ENCODE measurements around the gene UBAC2.

The UBAC2 gene

DNA sequence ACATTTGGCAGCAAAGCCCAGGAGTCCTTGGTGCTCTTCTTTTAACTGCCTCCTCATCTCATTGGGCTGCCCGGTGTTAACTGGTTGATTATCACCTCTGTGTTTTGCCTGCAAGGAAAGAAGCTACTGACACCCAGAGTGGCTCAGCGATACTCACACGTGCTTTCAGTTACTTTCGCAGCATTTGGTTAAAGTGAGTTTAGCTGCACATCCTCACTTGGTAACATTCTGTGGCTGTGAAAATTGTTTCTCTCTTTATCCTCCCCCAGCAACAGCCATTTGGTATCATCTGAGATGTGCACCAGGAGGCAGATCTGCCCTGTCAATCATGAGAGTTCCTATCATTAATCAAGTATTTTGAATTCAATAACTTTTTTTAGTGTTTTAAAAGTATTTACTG lies 151.1 kb downstream of the UBAC2 start:
- Histone ChIP-seq H3K4me3 (ENCODE audit: low read depth, low read length) (no peak overlapping the region), H3K79me2 (no peaks in the 10 kb centered on the region), H3K9ac (no peak overlapping the region), H3K4me2 (ENCODE audit: low read length) (no peak overlapping the region), H3K9me3 (ENCODE audit: control insufficient read depth, low read length) (no peaks in the 10 kb centered on the region), H3K27ac (no peak overlapping the region), H3K27me3 (ENCODE audit: control insufficient read depth, insufficient read depth, low read length) (no peaks in the 10 kb centered on the region), H3K36me3 (ENCODE audit: control insufficient read depth, insufficient read depth, low read length) (no peaks in the 10 kb centered on the region), H2AFZ (no peak overlapping the region), H3K4me1 (no peaks in the 10 kb centered on the region)
- TF ChIP-seq, protein P1, sequence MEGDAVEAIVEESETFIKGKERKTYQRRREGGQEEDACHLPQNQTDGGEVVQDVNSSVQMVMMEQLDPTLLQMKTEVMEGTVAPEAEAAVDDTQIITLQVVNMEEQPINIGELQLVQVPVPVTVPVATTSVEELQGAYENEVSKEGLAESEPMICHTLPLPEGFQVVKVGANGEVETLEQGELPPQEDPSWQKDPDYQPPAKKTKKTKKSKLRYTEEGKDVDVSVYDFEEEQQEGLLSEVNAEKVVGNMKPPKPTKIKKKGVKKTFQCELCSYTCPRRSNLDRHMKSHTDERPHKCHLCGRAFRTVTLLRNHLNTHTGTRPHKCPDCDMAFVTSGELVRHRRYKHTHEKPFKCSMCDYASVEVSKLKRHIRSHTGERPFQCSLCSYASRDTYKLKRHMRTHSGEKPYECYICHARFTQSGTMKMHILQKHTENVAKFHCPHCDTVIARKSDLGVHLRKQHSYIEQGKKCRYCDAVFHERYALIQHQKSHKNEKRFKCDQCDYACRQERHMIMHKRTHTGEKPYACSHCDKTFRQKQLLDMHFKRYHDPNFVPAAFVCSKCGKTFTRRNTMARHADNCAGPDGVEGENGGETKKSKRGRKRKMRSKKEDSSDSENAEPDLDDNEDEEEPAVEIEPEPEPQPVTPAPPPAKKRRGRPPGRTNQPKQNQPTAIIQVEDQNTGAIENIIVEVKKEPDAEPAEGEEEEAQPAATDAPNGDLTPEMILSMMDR (IDR thresholded peaks at IDR 0.05) = no peak

DNA sequence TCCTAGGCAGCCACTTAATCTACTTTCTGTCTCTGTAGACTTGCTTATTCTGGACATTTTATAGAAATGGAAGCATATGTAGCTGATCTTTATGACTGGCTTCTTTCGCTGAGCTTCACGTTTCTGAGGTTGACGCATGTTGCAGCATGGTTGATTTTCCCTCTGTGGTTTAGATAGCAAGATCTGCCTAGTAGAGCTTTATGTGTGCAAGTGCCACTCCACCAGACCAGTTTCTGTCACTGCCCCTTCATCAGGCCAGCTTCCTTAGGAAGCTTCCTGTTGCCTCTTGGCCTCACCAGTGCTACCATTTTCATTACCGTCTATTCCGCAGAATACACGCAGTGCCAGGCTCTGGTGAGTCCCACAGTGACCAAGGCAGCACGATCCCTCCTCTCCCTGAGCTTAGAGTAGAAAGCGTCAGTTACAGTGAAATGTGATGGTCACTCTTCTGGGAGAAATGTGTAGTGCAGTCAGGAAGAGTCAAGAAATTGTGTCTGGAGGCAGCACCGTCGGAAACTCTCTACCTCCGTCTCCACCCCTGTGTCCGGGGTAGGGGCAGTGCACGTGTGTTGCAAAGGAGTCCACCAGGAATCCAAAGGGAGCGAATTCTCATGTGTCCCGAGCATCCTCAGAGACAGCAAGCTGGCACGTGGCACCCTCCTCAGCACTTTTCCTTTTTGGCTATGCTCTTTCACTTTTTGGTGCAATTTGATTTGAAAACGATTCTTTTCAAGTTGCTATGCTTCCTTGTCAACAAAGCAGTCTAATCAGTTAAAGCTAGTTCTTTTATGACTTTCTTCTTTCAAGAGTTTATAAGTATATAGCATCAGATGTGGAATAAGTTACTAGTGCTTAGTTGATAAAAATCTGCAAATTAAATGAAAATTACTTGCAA lies 151.9 kb downstream of the UBAC2 start:
- no peak overlapping the region for H3K27ac ChIP-seq
- no peaks in the 10 kb centered on the region for H3K27me3 ChIP-seq (ENCODE audit: control insufficient read depth, insufficient read depth, low read length)
- H3K4me1 ChIP-seq = no peaks in the 10 kb centered on the region
- H3K4me2 ChIP-seq (ENCODE audit: low read length) = no peak overlapping the region
- H3K9ac ChIP-seq = no peak overlapping the region
- no peaks in the 10 kb centered on the region for H3K79me2 ChIP-seq
- no peak overlapping the region for H2AFZ ChIP-seq
- H3K36me3 ChIP-seq (ENCODE audit: control insufficient read depth, insufficient read depth, low read length) = no peaks in the 10 kb centered on the region
- H3K9me3 ChIP-seq (ENCODE audit: control insufficient read depth, low read length) = no peaks in the 10 kb centered on the region
- H3K4me3 ChIP-seq (ENCODE audit: low read depth, low read length) = no peak overlapping the region
- TF ChIP-seq, protein P1 (IDR thresholded peaks at IDR 0.05) = no peak

DNA sequence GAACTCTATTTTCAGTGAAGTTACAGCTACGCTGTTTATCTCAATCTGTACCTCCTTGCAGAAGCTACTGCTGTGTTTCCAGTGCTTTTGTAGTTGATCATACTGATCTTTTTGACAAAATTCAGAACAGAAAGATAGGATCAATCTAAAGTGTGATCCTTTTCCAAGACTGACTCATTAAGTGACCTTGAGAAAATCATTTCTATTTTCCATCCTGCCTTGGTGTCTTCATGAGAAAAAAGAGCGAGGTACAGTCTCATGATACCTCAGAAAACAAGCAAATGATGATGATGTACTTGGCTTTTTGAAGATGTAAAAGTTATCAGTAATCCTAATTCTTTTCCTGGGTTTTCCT lies 152.6 kb downstream of the UBAC2 start:
- TF ChIP-seq, protein P1 (IDR thresholded peaks at IDR 0.05) = no peak
- no peaks in the 10 kb centered on the region for H3K4me1 ChIP-seq
- H3K4me3 ChIP-seq (ENCODE audit: low read depth, low read length) = no peak overlapping the region
- H3K79me2 ChIP-seq = no peaks in the 10 kb centered on the region
- H3K9ac ChIP-seq = no peak overlapping the region
- H3K27me3 ChIP-seq (ENCODE audit: control insufficient read depth, insufficient read depth, low read length) = no peaks in the 10 kb centered on the region
- H2AFZ ChIP-seq = no peak overlapping the region
- no peaks in the 10 kb centered on the region for H3K9me3 ChIP-seq (ENCODE audit: control insufficient read depth, low read length)
- no peak overlapping the region for H3K27ac ChIP-seq
- H3K36me3 ChIP-seq (ENCODE audit: control insufficient read depth, insufficient read depth, low read length) = no peaks in the 10 kb centered on the region
- H3K4me2 ChIP-seq (ENCODE audit: low read length) = no peak overlapping the region

DNA sequence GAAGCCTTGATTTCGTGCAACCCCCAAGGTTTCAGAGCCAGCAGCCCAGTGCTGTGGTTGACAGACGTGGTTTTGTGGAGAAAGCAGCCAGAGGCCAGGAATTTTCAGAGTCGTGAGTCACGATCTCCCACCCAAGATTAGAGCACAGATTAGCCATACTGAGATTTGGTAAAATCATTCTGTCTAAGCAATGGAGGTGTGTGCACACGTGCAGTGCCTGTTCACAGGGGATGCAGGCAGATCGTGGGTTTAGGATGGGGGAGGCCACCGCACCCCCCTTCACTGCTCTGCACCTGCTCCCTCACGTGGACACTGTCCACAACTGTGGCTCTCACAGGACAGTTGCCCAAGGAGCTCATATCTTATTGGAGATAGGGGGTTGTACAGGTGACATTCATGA lies 153.2 kb downstream of the UBAC2 start:
- Histone ChIP-seq H3K79me2 (no peaks in the 10 kb centered on the region), H3K27me3 (ENCODE audit: control insufficient read depth, insufficient read depth, low read length) (no peaks in the 10 kb centered on the region), H3K4me2 (ENCODE audit: low read length) (no peak overlapping the region), H3K9ac (no peak overlapping the region), H2AFZ (no peak overlapping the region), H3K4me3 (ENCODE audit: low read depth, low read length) (no peak overlapping the region), H3K27ac (no peak overlapping the region), H3K9me3 (ENCODE audit: control insufficient read depth, low read length) (no peaks in the 10 kb centered on the region), H3K36me3 (ENCODE audit: control insufficient read depth, insufficient read depth, low read length) (no peaks in the 10 kb centered on the region), H3K4me1 (no peaks in the 10 kb centered on the region)
- TF ChIP-seq, protein P1 (IDR thresholded peaks at IDR 0.05) = no peak
